OCI-LY7 (cell line): ENCODE results near the gene LPGAT1.

Experiments
- EZH2phosphoT487 ChIP-seq: fragments of 200-600 bp; sonication (generic); IDR thresholded peaks from 2 replicates; pipeline ENCODE4 v1.6.1; 2018; ENCODE audit warnings: low read depth, borderline replicate concordance, mild to moderate bottlenecking, mixed run types, antibody characterized with exemption, low read length, moderate library complexity, mixed read lengths
- TF ChIP-seq, protein P1 (sequence below): fragments of 200-600 bp; sonication (generic); conservative IDR thresholded peaks from 2 replicates; pipeline ENCODE4 v1.5.1; 2014; ENCODE audit warnings: mild to moderate bottlenecking, antibody characterized with exemption, low read length, moderate library complexity, mixed read lengths

DNA sequence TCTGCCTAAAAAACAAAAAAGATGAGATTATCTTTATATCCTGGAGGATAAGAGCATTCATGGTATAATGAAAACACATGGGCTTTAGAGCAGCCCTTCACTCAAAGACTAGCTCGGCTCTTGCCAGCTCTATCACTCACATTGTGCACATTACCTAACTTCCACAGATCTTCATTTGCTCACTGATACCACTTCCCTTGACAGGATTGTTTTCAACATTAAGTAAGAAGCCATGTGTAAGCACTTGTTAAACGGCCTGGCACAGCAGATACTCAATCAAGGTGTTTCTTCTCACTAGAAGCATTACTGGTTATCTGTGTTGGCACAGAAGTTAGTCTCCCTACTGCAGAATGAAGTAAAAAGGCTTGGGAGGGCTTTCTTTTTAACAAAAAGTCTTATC lies 18.7 kb downstream of the LPGAT1 start:
- TF ChIP-seq, protein P1, sequence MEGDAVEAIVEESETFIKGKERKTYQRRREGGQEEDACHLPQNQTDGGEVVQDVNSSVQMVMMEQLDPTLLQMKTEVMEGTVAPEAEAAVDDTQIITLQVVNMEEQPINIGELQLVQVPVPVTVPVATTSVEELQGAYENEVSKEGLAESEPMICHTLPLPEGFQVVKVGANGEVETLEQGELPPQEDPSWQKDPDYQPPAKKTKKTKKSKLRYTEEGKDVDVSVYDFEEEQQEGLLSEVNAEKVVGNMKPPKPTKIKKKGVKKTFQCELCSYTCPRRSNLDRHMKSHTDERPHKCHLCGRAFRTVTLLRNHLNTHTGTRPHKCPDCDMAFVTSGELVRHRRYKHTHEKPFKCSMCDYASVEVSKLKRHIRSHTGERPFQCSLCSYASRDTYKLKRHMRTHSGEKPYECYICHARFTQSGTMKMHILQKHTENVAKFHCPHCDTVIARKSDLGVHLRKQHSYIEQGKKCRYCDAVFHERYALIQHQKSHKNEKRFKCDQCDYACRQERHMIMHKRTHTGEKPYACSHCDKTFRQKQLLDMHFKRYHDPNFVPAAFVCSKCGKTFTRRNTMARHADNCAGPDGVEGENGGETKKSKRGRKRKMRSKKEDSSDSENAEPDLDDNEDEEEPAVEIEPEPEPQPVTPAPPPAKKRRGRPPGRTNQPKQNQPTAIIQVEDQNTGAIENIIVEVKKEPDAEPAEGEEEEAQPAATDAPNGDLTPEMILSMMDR: no peak
- no peak for TF ChIP-seq EZH2phosphoT487
